ENCODE data around the gene PLXNA4.

DNA sequence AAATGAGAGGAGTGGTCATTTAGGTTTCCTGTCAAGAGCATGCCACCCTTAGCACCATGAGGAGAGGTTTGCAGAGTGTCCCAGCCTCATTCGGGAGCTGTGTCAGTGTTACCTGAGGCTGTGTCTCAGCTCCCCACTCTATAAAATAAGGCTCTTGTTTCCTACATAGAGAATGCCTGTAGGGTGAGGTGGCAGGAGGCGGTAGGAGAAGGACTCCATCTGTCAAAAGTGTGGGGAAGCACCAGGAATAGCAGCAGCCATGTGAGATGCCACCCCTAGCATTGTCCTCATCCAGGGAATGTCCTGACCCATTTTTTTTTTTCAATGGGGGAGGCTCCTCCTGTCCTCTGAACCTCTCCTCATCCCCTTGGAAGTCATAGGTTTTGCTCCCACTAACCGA, 451.2 kb downstream of the PLXNA4 start:
- TF ChIP-seq, protein P1, sequence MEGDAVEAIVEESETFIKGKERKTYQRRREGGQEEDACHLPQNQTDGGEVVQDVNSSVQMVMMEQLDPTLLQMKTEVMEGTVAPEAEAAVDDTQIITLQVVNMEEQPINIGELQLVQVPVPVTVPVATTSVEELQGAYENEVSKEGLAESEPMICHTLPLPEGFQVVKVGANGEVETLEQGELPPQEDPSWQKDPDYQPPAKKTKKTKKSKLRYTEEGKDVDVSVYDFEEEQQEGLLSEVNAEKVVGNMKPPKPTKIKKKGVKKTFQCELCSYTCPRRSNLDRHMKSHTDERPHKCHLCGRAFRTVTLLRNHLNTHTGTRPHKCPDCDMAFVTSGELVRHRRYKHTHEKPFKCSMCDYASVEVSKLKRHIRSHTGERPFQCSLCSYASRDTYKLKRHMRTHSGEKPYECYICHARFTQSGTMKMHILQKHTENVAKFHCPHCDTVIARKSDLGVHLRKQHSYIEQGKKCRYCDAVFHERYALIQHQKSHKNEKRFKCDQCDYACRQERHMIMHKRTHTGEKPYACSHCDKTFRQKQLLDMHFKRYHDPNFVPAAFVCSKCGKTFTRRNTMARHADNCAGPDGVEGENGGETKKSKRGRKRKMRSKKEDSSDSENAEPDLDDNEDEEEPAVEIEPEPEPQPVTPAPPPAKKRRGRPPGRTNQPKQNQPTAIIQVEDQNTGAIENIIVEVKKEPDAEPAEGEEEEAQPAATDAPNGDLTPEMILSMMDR (IDR thresholded peaks at IDR 0.05; ENCODE audit: insufficient read depth, low read length) = no peak
- no peak for TF ChIP-seq POLR2AphosphoS5 (IDR thresholded peaks at IDR 0.05; ENCODE audit: low read depth)
- no peak for TF ChIP-seq GABPA (IDR thresholded peaks at IDR 0.05; ENCODE audit: low read depth)
